Esophagus muscularis mucosa (tissue), 3 donors: ENCODE measurements around the gene UNG.

ENCODE experiments used
- POLR2A ChIP-seq: fragments of 450-650 bp; IDR thresholded peaks from one replicate; pipeline ENCODE4 v1.6.1; 2017; ENCODE audit warnings: antibody characterized with exemption, moderate library complexity, mild to moderate bottlenecking, low read depth
- TF ChIP-seq, protein P1 (sequence below), 3 experiments: fragments of 200-600 bp in 2 of 3; fragments of 450-650 bp in 1 of 3; sonication (generic) in 2 of 3; IDR thresholded peaks; one replicate each; pipeline ENCODE4 v1.5.1; 2017 to 2019; ENCODE audit warnings: antibody characterized with exemption in 3 of 3, mild to moderate bottlenecking in 2 of 3, moderate library complexity in 1 of 3

DNA sequence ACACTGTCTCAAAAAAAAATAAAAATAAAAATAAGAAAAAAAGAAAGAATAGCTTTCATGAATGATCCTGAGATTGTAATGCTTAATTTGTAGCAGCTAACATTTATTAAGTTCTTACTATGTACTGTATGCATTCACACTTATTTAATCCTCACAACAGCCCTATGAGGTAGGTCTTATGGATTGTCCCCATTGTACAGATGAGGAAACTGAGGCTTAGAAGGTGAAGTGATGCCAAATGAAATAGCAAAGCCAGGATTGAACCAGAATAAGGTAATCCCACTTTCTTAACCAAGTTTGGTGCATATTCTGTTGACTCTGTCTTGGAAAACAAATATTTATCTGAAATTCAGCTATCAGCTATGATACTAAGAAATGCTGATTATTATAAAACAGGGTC is 42.9 kb upstream of the UNG start:
- TF ChIP-seq, protein P1, sequence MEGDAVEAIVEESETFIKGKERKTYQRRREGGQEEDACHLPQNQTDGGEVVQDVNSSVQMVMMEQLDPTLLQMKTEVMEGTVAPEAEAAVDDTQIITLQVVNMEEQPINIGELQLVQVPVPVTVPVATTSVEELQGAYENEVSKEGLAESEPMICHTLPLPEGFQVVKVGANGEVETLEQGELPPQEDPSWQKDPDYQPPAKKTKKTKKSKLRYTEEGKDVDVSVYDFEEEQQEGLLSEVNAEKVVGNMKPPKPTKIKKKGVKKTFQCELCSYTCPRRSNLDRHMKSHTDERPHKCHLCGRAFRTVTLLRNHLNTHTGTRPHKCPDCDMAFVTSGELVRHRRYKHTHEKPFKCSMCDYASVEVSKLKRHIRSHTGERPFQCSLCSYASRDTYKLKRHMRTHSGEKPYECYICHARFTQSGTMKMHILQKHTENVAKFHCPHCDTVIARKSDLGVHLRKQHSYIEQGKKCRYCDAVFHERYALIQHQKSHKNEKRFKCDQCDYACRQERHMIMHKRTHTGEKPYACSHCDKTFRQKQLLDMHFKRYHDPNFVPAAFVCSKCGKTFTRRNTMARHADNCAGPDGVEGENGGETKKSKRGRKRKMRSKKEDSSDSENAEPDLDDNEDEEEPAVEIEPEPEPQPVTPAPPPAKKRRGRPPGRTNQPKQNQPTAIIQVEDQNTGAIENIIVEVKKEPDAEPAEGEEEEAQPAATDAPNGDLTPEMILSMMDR (IDR thresholded peaks at IDR 0.05) = no peak
- TF ChIP-seq POLR2A = no peak
